ENCODE measurements around the gene ERO1A. TPM values are rescaled to one million over a fixed set of nuclear protein-coding genes. Genes with fewer than 3 reads are reported as not detected.
A peak's percentile ranks its signal among the peaks of the same experiment; 100 is the strongest.

The ERO1A gene
- total and polyA plus RNA-seq, 2 experiments from 2014 or later: 41.6 to 91.1 TPM

DNA sequence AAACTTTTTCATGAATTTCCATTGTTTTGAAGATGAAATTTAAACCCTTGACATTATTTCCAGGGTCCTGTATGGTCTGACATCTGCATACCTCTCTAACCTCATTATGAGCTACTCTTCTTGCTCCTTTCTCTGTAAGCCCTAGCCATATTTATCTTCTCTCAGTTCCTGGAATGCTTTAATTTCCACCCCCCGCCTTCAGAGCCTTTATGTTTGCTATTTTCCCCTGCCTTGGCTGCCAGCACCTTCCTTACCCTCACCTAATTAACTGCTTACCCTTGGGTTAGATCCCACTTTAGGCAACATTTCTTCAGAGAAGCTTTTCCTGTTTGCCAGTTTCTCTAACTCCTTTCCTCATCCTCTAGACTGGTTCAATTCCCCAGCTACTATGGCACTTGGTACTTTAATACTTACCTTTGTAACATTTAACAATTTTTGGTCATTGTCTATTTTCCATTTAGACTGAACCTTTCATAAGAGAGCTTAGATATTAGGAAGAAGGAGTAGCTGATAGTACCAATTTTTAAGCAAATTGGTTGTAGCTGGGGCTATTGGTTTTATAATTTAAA, 40.6 kb upstream of the ERO1A start:
- Histone ChIP-seq H3K79me2 (peaks cover 96% of the 10 kb centered on the region), H3K4me2 (no peak overlapping the region), H3K4me1 (ENCODE audit: insufficient read depth) (no peaks in the 10 kb centered on the region), H3K4me3 (no peak overlapping the region), H3K27me3 (no peaks in the 10 kb centered on the region), H3K36me3 (replicated peaks; ENCODE audit: insufficient read depth, low read depth) (no peaks in the 10 kb centered on the region), H2AFZ (no peak overlapping the region), H3K27ac (no peak overlapping the region), H4K20me1 (ENCODE audit: insufficient read depth, poor library complexity, severe bottlenecking) (no peaks in the 10 kb centered on the region), H3K9me3 (ENCODE audit: low read depth) (no peaks in the 10 kb centered on the region), H3K9me2 (replicated peaks; ENCODE audit: insufficient read depth) (no peaks in the 10 kb centered on the region)
- DNase-seq (ENCODE audit: low spot score): no peak
- 45% methylated on average over 1 of the region's 1 CpG for WGBS (ENCODE audit: low lambda C conversion rate, missing lambda C conversion rate)
- TF ChIP-seq EZH2phosphoT487 (IDR thresholded peaks at IDR 0.05; ENCODE audit: low read depth, severe bottlenecking, unreplicated experiment) (no peak), EZH2 (IDR thresholded peaks at IDR 0.05; ENCODE audit: borderline replicate concordance) (no peak)
- TF ChIP-seq, protein P1, sequence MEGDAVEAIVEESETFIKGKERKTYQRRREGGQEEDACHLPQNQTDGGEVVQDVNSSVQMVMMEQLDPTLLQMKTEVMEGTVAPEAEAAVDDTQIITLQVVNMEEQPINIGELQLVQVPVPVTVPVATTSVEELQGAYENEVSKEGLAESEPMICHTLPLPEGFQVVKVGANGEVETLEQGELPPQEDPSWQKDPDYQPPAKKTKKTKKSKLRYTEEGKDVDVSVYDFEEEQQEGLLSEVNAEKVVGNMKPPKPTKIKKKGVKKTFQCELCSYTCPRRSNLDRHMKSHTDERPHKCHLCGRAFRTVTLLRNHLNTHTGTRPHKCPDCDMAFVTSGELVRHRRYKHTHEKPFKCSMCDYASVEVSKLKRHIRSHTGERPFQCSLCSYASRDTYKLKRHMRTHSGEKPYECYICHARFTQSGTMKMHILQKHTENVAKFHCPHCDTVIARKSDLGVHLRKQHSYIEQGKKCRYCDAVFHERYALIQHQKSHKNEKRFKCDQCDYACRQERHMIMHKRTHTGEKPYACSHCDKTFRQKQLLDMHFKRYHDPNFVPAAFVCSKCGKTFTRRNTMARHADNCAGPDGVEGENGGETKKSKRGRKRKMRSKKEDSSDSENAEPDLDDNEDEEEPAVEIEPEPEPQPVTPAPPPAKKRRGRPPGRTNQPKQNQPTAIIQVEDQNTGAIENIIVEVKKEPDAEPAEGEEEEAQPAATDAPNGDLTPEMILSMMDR (IDR thresholded peaks at IDR 0.05; ENCODE audit: poor library complexity): no peak

DNA sequence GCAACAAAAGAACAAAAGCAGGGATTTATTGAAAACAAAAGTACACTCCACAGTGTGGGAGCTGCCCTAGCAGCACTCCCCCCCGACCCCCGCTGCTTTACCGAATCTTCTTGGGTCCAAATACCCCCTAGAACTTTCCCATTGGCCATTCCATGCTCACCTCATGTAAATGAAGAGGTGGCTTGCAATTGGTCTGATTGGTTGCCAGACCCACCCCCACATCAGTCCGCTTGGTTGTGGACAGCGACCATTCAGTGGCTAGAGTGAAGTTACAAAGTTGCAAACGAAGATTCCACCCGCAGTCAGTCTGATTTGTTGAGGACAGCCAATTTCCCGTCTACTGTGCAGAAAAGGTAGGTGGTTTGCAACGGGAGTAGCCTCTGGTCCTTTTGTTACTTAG, 38.5 kb upstream of the ERO1A start:
- WGBS (ENCODE audit: low lambda C conversion rate, missing lambda C conversion rate): 93% methylated on average over 9 of the region's 9 CpGs
- no peak for TF ChIP-seq EZH2 (IDR thresholded peaks at IDR 0.05; ENCODE audit: borderline replicate concordance)
- TF ChIP-seq EZH2phosphoT487 (IDR thresholded peaks at IDR 0.05; ENCODE audit: low read depth, severe bottlenecking, unreplicated experiment): no peak
- TF ChIP-seq, protein P1 (IDR thresholded peaks at IDR 0.05; ENCODE audit: poor library complexity): no peak
- no peaks in the 10 kb centered on the region for H3K4me1 ChIP-seq (ENCODE audit: insufficient read depth)
- H3K4me2 ChIP-seq: no peak overlapping the region
- H3K9me3 ChIP-seq (ENCODE audit: low read depth): no peaks in the 10 kb centered on the region
- peaks cover 82% of the 10 kb centered on the region for H3K79me2 ChIP-seq
- no peak overlapping the region for H3K4me3 ChIP-seq
- no peaks in the 10 kb centered on the region for H3K9me2 ChIP-seq (replicated peaks; ENCODE audit: insufficient read depth)
- H3K27me3 ChIP-seq: no peaks in the 10 kb centered on the region
- H4K20me1 ChIP-seq (ENCODE audit: insufficient read depth, poor library complexity, severe bottlenecking): no peaks in the 10 kb centered on the region
- H2AFZ ChIP-seq: no peak overlapping the region
- H3K36me3 ChIP-seq (replicated peaks; ENCODE audit: insufficient read depth, low read depth): no peaks in the 10 kb centered on the region
- no peak overlapping the region for H3K27ac ChIP-seq
- no peak for DNase-seq (ENCODE audit: low spot score)

DNA sequence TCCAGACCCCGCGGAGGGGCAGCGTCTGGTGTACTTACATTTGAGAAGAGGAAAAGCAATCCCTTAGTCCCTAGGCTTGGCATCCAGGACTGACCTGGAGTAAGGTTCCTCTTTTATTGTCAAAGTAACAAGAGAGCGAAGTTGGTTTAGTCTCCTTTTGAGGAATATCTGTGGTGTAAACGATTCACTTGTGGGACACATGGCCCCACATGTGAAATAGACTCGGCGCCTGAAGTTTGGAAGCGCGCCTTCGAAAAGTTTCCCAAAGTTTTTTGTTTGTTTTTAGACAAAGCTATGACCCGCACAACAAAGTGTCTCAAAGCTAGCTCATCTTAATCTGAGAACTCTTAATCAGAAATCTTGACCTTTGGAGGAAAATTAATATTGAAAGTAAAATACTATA, 35.4 kb upstream of the ERO1A start:
- Histone ChIP-seq H3K27me3 (no peaks in the 10 kb centered on the region), H3K9me2 (replicated peaks; ENCODE audit: insufficient read depth) (no peaks in the 10 kb centered on the region), H2AFZ (peak overlapping the region; percentile 91), H4K20me1 (ENCODE audit: insufficient read depth, poor library complexity, severe bottlenecking) (no peaks in the 10 kb centered on the region), H3K4me1 (ENCODE audit: insufficient read depth) (no peaks in the 10 kb centered on the region), H3K36me3 (replicated peaks; ENCODE audit: insufficient read depth, low read depth) (no peaks in the 10 kb centered on the region), H3K27ac (peak overlapping the region; percentile 81), H3K79me2 (peaks cover 53% of the 10 kb centered on the region), H3K4me3 (peak overlapping the region; percentile 78), H3K4me2 (peak overlapping the region; percentile 80), H3K9me3 (ENCODE audit: low read depth) (no peaks in the 10 kb centered on the region)
- TF ChIP-seq EZH2phosphoT487 (IDR thresholded peaks at IDR 0.05; ENCODE audit: low read depth, severe bottlenecking, unreplicated experiment) (no peak), EZH2 (IDR thresholded peaks at IDR 0.05; ENCODE audit: borderline replicate concordance) (no peak)
- TF ChIP-seq, protein P1 (IDR thresholded peaks at IDR 0.05; ENCODE audit: poor library complexity): no peak
- no peak for DNase-seq (ENCODE audit: low spot score)
- 1% methylated on average over 11 of the region's 11 CpGs for WGBS (ENCODE audit: low lambda C conversion rate, missing lambda C conversion rate)

All from hepatocyte (in vitro differentiated cells).